Measurements from ENCODE around the gene METTL9. TPM values are rescaled to one million over a fixed set of nuclear protein-coding genes. Genes with fewer than 3 reads are reported as not detected.
A peak's percentile ranks its signal among the peaks of the same experiment; 100 is the strongest.

Gene METTL9
- total RNA-seq, 6 experiments from 2014 or later: 9.6 to 29.3 (median 15.5) TPM

- TF ChIP-seq POLR2A (IDR thresholded peaks at IDR 0.05): no peak
- TF ChIP-seq, protein P1, sequence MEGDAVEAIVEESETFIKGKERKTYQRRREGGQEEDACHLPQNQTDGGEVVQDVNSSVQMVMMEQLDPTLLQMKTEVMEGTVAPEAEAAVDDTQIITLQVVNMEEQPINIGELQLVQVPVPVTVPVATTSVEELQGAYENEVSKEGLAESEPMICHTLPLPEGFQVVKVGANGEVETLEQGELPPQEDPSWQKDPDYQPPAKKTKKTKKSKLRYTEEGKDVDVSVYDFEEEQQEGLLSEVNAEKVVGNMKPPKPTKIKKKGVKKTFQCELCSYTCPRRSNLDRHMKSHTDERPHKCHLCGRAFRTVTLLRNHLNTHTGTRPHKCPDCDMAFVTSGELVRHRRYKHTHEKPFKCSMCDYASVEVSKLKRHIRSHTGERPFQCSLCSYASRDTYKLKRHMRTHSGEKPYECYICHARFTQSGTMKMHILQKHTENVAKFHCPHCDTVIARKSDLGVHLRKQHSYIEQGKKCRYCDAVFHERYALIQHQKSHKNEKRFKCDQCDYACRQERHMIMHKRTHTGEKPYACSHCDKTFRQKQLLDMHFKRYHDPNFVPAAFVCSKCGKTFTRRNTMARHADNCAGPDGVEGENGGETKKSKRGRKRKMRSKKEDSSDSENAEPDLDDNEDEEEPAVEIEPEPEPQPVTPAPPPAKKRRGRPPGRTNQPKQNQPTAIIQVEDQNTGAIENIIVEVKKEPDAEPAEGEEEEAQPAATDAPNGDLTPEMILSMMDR (IDR thresholded peaks at IDR 0.05): no peak
- intact Hi-C loops (cut with DNase I): no loop called here
- no peak overlapping the region for H3K27ac ChIP-seq
These were observed 8.6 kb upstream of the METTL9 start for GRCh38 chr16:21590796-21591195.

GRCh38 chr16:21592191-21592590, 7.2 kb upstream of the METTL9 start:
- Histone ChIP-seq H3K9me3 (no peaks in the 10 kb centered on the region), H3K27me3 (no peaks in the 10 kb centered on the region), H3K4me3 (no peak overlapping the region), H3K4me1 (no peaks in the 10 kb centered on the region), H3K36me3 (no peaks in the 10 kb centered on the region), H3K27ac (no peak overlapping the region)
- intact Hi-C loops (cut with DNase I): no loop called here
- ATAC-seq (no peak), DNase-seq (no peak)
- TF ChIP-seq, protein P1 (IDR thresholded peaks at IDR 0.05): no peak
- no peak for TF ChIP-seq POLR2A (IDR thresholded peaks at IDR 0.05)
- 82% methylated on average over 5 of the region's 9 CpGs for WGBS (ENCODE audit: insufficient coverage, low coverage, low lambda C conversion rate, missing lambda C conversion rate)

More at GRCh38 chr16:21590796-21591195, 8.6 kb upstream of the METTL9 start:
- Histone ChIP-seq H3K27me3 (no peaks in the 10 kb centered on the region), H3K4me3 (no peak overlapping the region), H3K9me3 (no peaks in the 10 kb centered on the region), H3K36me3 (no peaks in the 10 kb centered on the region), H3K4me1 (no peaks in the 10 kb centered on the region)
- ATAC-seq (no peak), DNase-seq (no peak)
- WGBS (ENCODE audit: insufficient coverage, low coverage, low lambda C conversion rate, missing lambda C conversion rate): 43% methylated on average over 2 of the region's 2 CpGs

DNA sequence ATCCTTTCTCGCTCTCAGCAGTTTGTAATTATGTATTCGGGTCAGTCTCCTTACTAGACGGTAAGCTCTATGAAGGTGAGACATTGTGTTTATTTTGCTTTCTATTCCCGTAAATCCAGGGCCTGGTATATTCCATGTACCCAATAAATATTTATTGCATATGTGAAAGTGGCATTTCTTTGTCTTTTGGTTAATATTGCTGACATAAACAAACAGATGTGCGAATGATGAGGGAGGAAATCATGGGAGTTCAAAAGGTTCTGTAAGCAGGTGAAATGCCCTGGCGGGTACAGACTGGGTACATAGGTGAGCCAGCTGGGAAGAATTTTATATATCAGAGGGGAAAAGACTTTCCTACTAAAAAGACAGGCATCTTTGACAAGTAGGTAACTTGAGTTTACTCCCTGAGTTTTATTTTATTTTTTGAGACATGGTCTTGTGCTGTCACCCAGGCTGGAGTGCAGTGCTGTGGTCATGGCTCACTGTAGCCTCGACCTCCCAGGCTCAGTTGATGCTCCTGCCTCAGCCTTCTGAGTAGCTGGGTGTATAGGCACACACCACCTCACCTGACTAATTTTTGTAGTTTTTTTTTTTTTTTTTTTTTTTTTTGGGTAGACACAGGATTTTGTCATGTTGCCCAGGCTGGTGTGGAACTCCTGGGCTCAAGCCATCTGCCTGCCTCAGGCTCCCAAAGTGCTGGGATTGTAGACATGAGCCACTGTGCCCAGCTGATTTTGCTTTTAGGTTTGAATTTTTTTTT, 5.7 kb upstream of the METTL9 start:
- H3K9me3 ChIP-seq: no peaks in the 10 kb centered on the region
- no peaks in the 10 kb centered on the region for H3K27me3 ChIP-seq
- H3K4me3 ChIP-seq: no peak overlapping the region
- ATAC-seq (no peak), DNase-seq (no peak)
- TF ChIP-seq POLR2A (IDR thresholded peaks at IDR 0.05): no peak
- intact Hi-C loops (cut with DNase I): no loop called here
- no peaks in the 10 kb centered on the region for H3K4me1 ChIP-seq
- H3K27ac ChIP-seq: no peak overlapping the region
- H3K36me3 ChIP-seq: no peaks in the 10 kb centered on the region
- WGBS (ENCODE audit: insufficient coverage, low coverage, low lambda C conversion rate, missing lambda C conversion rate): 67% methylated on average over 7 of the region's 7 CpGs

DNA sequence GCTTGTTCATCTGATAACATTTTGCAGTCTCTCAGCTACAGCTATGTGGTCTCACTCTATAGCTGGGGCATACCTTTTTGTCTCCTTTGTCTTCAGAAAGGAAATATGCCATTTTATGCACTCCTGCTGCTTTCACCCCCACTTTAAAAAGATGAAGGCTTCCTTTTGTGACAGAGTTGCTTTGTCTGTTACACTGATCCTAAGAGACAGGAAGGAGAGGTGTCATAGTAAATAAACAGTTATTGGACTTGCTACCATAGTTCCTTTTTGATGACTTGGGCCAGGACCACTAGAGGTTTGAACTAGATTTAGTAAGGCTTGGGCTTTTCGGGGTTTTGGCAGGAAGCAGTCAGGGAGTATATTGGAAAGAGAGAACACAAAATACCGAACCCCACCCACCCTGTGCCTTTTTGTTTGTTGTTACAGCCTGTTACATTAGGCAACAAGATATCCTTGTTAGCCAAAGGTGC, 1.8 kb upstream of the METTL9 start:
- ATAC-seq (no peak), DNase-seq (no peak)
- intact Hi-C loops (cut with DNase I): no loop called here
- TF ChIP-seq POLR2A (IDR thresholded peaks at IDR 0.05): no peak
- TF ChIP-seq, protein P1 (IDR thresholded peaks at IDR 0.05): no peak
- peaks cover 0 to 10% (median 3%) of the 10 kb centered on the region in 4 donors for H3K4me1 ChIP-seq
- 41% methylated on average over 2 of the region's 2 CpGs for whole genome bisulfite sequencing (ENCODE audit: insufficient coverage, low coverage, low lambda C conversion rate, missing lambda C conversion rate)
- no peak overlapping the region for H3K27ac ChIP-seq
- H3K9me3 ChIP-seq: no peaks in the 10 kb centered on the region
- no peaks in the 10 kb centered on the region for H3K36me3 ChIP-seq
- no peak overlapping the region for H3K4me3 ChIP-seq
- no peaks in the 10 kb centered on the region for H3K27me3 ChIP-seq

GRCh38 chr16:21598206-21598605, 1.2 kb upstream of the METTL9 start:
- Histone ChIP-seq H3K27ac (peak overlapping the region in 2 of 3 donors; percentile 77 to 91), H3K27me3 (no peaks in the 10 kb centered on the region), H3K36me3 (no peaks in the 10 kb centered on the region), H3K4me3 (peak overlapping the region in 1 of 3 donors; percentile 87), H3K9me3 (no peaks in the 10 kb centered on the region), H3K4me1 (peaks cover 0 to 10% (median 3%) of the 10 kb centered on the region in 4 donors)
- intact Hi-C loops (cut with DNase I): no loop called here
- no peak for DNase-seq
- no peak for ATAC-seq
- no peak for TF ChIP-seq POLR2A (IDR thresholded peaks at IDR 0.05)
- TF ChIP-seq, protein P1 (IDR thresholded peaks at IDR 0.05): no peak
- 45% methylated on average over 4 of the region's 12 CpGs for WGBS (ENCODE audit: insufficient coverage, low coverage, low lambda C conversion rate, missing lambda C conversion rate)

All from right lobe of liver (tissue), 6 donors.